ENCODE results near the gene SLC8A3. TPM values are rescaled to one million over a fixed set of nuclear protein-coding genes. Genes with fewer than 3 reads are reported as not detected.
A peak's percentile ranks its signal among the peaks of the same experiment; 100 is the strongest.

SLC8A3 gene
- total and polyA plus RNA-seq, 12 donors = 0.01 to 0.26 (median 0.14) TPM; not detected in 4

DNA sequence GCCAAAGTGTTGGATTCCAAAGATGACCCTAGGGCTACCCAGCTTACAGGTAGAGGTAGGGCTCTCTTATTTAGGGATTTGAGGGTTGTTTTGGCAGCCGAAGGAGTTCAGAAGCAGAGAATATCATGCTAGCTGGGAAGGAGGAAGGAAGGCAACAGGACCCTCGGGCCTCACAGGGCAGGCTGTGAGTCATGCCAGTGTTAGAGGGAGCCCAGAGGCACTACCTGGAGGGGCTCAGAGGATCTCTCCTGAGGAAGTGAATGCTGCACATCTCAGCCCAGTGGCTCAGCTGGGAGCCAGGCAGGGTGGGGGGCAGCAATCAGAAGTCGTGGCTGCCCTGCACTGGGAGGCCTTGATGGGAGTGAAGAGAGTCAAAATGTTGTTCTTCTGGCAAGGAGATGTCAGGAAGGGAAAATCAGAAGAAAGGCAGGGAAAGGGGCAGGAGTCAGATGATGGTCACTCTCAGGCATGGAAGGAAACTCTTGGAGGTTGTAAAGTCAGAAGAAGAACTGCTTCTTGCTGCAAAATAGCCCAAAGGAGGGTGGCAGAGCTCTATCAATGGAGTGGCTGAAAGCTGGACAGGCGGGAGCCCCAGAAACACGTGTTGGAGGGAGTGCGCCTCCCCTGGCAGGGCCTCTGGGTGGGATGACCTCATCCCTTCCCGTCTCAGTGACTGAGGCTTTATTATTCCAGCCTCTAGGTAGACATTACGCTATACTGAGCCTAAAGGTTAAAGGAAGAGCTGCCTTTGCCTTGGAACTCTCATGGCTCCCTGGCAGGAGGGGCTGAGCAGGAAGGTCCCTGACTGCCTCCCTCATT lies 168.2 kb downstream of the SLC8A3 start:
- Histone ChIP-seq H3K4me1 (peaks cover 0 to 27% (median 8%) of the 10 kb centered on the region in 9 donors), H3K4me3 (no peak overlapping the region), H3K27me3 (peaks cover 0 to 5% (median 4%) of the 10 kb centered on the region in 7 donors), H3K27ac (no peak overlapping the region), H3K36me3 (no peaks in the 10 kb centered on the region), H3K9me3 (no peaks in the 10 kb centered on the region)
- peak in 1 of 8 donors; percentile 32 for ATAC-seq
- DNase-seq = no peak
- WGBS, 2 donors = 45 to 54% methylated on average over 8 of the region's 8 CpGs
- no peak for TF ChIP-seq CTCF (IDR thresholded peaks at IDR 0.05)
- intact Hi-C loops (cut with DNase I) = loop anchor here in 3 of 10 donors (10.0 kb wide), 2 partner anchors 436 to 476 kb away; no protein-coding TSS in a partner anchor

- Histone ChIP-seq H3K4me3 (no peak overlapping the region), H3K27ac (peak overlapping the region in 1 of 10 donors; percentile 55), H3K4me1 (peaks cover 0 to 27% (median 8%) of the 10 kb centered on the region in 9 donors), H3K27me3 (peaks cover 0 to 13% (median 4%) of the 10 kb centered on the region in 7 donors), H3K9me3 (no peaks in the 10 kb centered on the region), H3K36me3 (no peaks in the 10 kb centered on the region)
- no peak for TF ChIP-seq CTCF (IDR thresholded peaks at IDR 0.05)
- ATAC-seq (no peak), DNase-seq (no peak)
- intact Hi-C loops (cut with DNase I) = loop anchor here in 3 of 10 donors (10.0 kb wide), 2 partner anchors 435 to 475 kb away; no protein-coding TSS in a partner anchor
These were observed 169.1 kb downstream of the SLC8A3 start for GRCh38 chr14:70019695-70020094.

DNA sequence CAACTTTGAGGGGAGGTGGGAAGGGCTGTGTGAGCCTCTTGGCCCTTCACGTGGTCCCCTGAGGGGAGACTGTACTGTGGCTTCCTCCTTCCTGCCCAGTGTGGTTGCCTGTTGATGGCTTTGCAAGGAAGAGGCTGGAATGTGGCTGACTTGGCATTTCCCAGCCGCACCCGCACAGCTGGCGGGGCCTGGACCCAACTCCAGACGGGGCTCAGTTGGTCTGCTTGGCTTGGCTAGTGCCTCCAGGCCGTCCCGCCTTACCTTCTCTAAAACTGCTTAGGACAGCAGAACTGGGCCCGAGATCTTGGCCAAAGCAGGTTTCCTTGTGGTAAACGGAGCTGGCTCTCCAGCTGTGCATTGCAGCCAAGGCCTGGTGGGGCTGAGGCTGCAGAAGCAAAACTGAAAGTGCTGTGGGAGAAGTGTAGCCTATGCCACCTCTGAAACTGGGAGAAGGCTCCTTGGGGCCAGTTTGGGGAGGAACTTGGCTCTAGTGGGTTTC lies 170.0 kb downstream of the SLC8A3 start:
- H3K9me3 ChIP-seq = no peaks in the 10 kb centered on the region
- H3K27ac ChIP-seq = peak overlapping the region in 3 of 10 donors; percentile 25 to 55 (median 29)
- peaks cover 0 to 22% (median 9%) of the 10 kb centered on the region in 7 donors for H3K27me3 ChIP-seq
- DNase-seq (peak in 1 of 2 donors; percentile 27), ATAC-seq (peak; percentile 49 to 82 (median 65))
- no peak for TF ChIP-seq CTCF (IDR thresholded peaks at IDR 0.05)
- intact Hi-C loops (cut with DNase I) = no loop called here
- WGBS, 2 donors = 56 to 61% methylated on average over 9 of the region's 9 CpGs
- peaks cover 0 to 27% (median 8%) of the 10 kb centered on the region in 9 donors for H3K4me1 ChIP-seq
- peak overlapping the region in 7 of 10 donors; percentile 23 to 42 (median 37) for H3K4me3 ChIP-seq
- H3K36me3 ChIP-seq = no peaks in the 10 kb centered on the region

- DNase-seq (no peak), ATAC-seq (peak in 1 of 8 donors; percentile 8)
- no peaks in the 10 kb centered on the region for H3K36me3 ChIP-seq
- peaks cover 0 to 24% (median 9%) of the 10 kb centered on the region in 7 donors for H3K27me3 ChIP-seq
- TF ChIP-seq CTCF (IDR thresholded peaks at IDR 0.05) = no peak
- no peak overlapping the region for H3K4me3 ChIP-seq
- peak overlapping the region in 1 of 10 donors; percentile 55 for H3K27ac ChIP-seq
- H3K9me3 ChIP-seq = no peaks in the 10 kb centered on the region
- WGBS, 2 donors = 55 to 73% methylated on average over 2 of the region's 2 CpGs
- H3K4me1 ChIP-seq = peaks cover 0 to 27% (median 8%) of the 10 kb centered on the region in 9 donors
- intact Hi-C loops (cut with DNase I) = no loop called here
These were observed 170.5 kb downstream of the SLC8A3 start for GRCh38 chr14:70018230-70018629.

Data from heart right ventricle (tissue), 16 donors.